Thyroid gland (tissue), 4 donors: ENCODE data around the gene PLEKHH3. TPM values are rescaled to one million over a fixed set of nuclear protein-coding genes. Genes with fewer than 3 reads are reported as not detected.

Experiments
- DNase-seq, 2 donors: peaks; one replicate each; pipeline ENCODE4 v3.0.0-alpha.2; 2019
- H3K27ac ChIP-seq, 3 donors: fragments of 200-600 bp; sonication (generic); 1 replicate in 2 of 3; 2 replicates in 1 of 3; pipeline ENCODE4 v1.5.1; 2016 to 2019; ENCODE audit warnings: mild to moderate bottlenecking in 1 of 3, moderate library complexity in 1 of 3
- H3K27me3 ChIP-seq: fragments of 200-600 bp; sonication (generic); one replicate; pipeline ENCODE4 v1.5.1; 2019
- H3K36me3 ChIP-seq, 2 donors: fragments of 200-600 bp; sonication (generic); one replicate each; pipeline ENCODE4 v1.5.1; 2016 to 2019
- H3K4me1 ChIP-seq, 2 donors: fragments of 200-600 bp; sonication (generic); one replicate each; pipeline ENCODE4 v1.5.1; 2017 to 2019
- H3K4me3 ChIP-seq, 3 donors: fragments of 200-600 bp; sonication (generic); replicated peaks in 1 of 3; 1 replicate in 2 of 3; 2 replicates in 1 of 3; pipeline ENCODE4 v1.5.1; 2016; ENCODE audit warnings: mild to moderate bottlenecking in 1 of 3
- H3K9me3 ChIP-seq: fragments of 200-600 bp; sonication (generic); one replicate; pipeline ENCODE4 v1.5.1; 2017
- POLR2A ChIP-seq, 2 donors: fragments of 450-650 bp; IDR thresholded peaks; one replicate each; pipeline ENCODE4 v1.6.1; 2017; ENCODE audit warnings: antibody characterized with exemption in 2 of 2, mild to moderate bottlenecking in 2 of 2, moderate library complexity in 1 of 2
- WGBS, 2 donors: methylation state at CpG; one replicate each; pipeline ENCODE4 v1.1.5; 2017; 5-methylcytosine and 5-hydroxymethylcytosine counted together
- intact Hi-C: fragments of 100-400 bp; cut with DNase I; formaldehyde crosslinking; loops from one replicate; pipeline ENCODE4 v1.15.1; 2023
- total RNA-seq, 4 donors: library from RNA; depleted of rRNA; stranded (reverse); fragments of >200 nt; gene quantifications; one replicate each; pipeline ENCODE4 v1.2.3, GENCODE V29; 2016
- TF ChIP-seq, protein P1 (sequence below), 6 experiments: fragments of 200-600 bp in 3 of 6; fragments of 450-650 bp in 3 of 6; sonication (generic) in 3 of 6; IDR thresholded peaks; one replicate each; pipeline ENCODE4 v1.5.1; 2016 to 2019; ENCODE audit warnings: antibody characterized with exemption in 6 of 6, mild to moderate bottlenecking in 2 of 6, inconsistent platforms in 1 of 6, moderate library complexity in 1 of 6

The PLEKHH3 gene
- total RNA-seq, 4 donors from 2014 or later, result 22.0 to 30.4 (median 26.4) TPM

DNA sequence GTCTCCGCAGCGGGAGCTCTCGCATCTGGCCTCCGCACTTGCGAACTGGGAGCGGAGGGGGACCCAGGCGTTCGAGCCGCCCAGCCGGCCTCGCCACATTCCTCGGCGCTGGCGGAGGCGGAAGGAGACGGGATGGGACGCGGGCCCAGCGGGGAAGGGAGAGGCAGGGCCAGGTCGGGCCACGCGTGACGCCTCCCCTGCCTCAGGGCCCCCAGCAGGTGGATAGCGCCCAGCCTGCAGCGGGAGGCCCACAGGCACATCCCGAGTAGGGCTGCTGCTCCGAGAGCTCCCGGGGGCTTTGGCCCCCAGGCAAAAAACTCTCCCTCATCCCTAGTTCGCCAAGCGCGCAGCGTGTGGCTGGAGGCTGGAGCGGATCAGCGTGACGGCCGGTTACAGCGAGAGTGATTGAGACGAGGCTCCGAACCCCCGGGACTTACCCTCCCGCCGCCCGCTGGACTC, 800 bp downstream of the PLEKHH3 start:
- peak overlapping the region; percentile 64 to 90 (median 69) for H3K4me3 ChIP-seq
- TF ChIP-seq, protein P1, sequence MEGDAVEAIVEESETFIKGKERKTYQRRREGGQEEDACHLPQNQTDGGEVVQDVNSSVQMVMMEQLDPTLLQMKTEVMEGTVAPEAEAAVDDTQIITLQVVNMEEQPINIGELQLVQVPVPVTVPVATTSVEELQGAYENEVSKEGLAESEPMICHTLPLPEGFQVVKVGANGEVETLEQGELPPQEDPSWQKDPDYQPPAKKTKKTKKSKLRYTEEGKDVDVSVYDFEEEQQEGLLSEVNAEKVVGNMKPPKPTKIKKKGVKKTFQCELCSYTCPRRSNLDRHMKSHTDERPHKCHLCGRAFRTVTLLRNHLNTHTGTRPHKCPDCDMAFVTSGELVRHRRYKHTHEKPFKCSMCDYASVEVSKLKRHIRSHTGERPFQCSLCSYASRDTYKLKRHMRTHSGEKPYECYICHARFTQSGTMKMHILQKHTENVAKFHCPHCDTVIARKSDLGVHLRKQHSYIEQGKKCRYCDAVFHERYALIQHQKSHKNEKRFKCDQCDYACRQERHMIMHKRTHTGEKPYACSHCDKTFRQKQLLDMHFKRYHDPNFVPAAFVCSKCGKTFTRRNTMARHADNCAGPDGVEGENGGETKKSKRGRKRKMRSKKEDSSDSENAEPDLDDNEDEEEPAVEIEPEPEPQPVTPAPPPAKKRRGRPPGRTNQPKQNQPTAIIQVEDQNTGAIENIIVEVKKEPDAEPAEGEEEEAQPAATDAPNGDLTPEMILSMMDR (IDR thresholded peaks at IDR 0.05), result peak in 1 of 6 experiments; percentile 23
- peak in 1 of 2 donors; percentile 28 for TF ChIP-seq POLR2A (IDR thresholded peaks at IDR 0.05)
- WGBS, 2 donors, result 0% methylated on average over 1 to 7 of the region's 43 CpGs
- no peaks in the 10 kb centered on the region for H3K9me3 ChIP-seq
- H3K27ac ChIP-seq, result peak overlapping the region; percentile 61 to 88 (median 72)
- H3K27me3 ChIP-seq, result no peaks in the 10 kb centered on the region
- DNase-seq, result peak; percentile 67 to 74
- peaks cover 19 to 20% of the 10 kb centered on the region in 2 donors for H3K36me3 ChIP-seq
- intact Hi-C loops, result loop anchor here (5.0 kb wide), 1 partner anchor 99 kb away; the partner anchor contains the start of gene PSMC3IP
- peaks cover 37 to 48% of the 10 kb centered on the region in 2 donors for H3K4me1 ChIP-seq

DNA sequence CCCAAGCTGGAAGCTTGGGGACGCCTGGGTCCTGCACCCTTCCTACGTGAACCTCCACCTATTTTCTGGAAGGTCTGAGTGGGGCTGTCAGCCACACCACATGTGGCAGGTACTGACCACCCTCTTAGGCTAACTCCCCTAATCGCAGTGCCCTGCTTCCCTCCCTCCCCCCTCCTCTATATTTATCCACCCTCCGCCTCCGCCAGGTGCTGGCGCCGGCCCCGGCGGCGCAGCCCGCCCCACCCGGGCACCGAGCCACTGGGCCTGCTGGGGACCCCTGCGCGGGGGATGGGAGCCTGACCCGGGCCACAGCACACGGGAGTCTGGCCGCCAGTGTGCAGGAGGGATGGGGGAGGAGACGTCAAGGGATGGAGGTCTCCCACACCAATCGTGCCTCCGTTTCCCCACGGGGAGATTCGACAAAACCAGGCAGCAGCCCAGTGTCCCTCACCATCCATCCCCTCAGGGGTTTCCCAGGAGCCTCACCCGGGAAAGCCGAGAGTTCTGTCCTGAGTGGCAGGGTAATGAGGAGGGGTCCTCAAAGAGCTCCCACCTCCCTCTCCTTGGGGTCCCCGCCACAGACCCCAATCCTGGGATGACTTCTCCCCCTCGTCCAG, 1.3 kb downstream of the PLEKHH3 start:
- TF ChIP-seq, protein P1 (IDR thresholded peaks at IDR 0.05), result no peak
- no peak for TF ChIP-seq POLR2A (IDR thresholded peaks at IDR 0.05)

DNA sequence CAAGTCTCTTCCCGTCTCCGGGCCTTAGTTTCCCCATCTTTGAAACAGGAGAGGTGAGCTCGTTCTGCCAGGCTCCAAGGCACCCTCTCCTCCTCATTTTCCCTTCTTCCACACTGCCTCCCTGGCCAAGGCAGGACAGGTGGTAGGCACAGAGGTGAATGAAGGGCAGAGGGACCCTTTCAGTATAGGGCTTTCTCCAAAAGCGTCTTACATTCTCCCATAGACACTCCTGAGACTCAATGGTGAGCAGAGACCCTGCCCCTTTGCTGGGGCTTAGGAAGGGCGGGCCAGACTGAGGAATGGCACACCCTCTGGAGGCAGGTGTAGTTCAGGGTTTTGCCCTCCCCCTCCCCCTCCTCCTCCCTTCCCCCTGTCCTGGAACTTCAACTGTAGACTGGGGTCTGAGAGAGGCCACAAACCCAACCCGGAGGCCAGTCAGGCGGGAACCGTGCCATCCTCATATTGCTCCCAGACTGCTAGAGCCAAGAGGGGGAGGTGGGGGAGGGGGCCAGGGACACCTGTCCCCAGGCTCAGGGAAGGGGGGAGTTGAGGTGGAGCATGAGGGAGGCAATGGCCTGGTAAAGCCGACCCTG, 1.9 kb downstream of the PLEKHH3 start:
- DNase-seq, result peak; percentile 57 to 67
- Histone ChIP-seq H3K9me3 (no peaks in the 10 kb centered on the region), H3K4me3 (peak overlapping the region in 2 of 3 donors; percentile 69 to 90), H3K27ac (peak overlapping the region; percentile 61 to 88 (median 72)), H3K27me3 (no peaks in the 10 kb centered on the region), H3K4me1 (peaks cover 34 to 41% of the 10 kb centered on the region in 2 donors), H3K36me3 (peaks cover 28% of the 10 kb centered on the region in 2 donors)
- WGBS, 2 donors, result 37 to 42% methylated on average over 9 of the region's 9 CpGs
- intact Hi-C loops, result loop anchor here (5.0 kb wide), 1 partner anchor 98 kb away; the partner anchor contains the start of gene PSMC3IP
- TF ChIP-seq POLR2A (IDR thresholded peaks at IDR 0.05), result no peak
- TF ChIP-seq, protein P1 (IDR thresholded peaks at IDR 0.05), result no peak

More for the DNA sequence above, 1.3 kb downstream of the PLEKHH3 start:
- Histone ChIP-seq H3K4me3 (peak overlapping the region; percentile 64 to 90 (median 69)), H3K9me3 (no peaks in the 10 kb centered on the region), H3K27me3 (no peaks in the 10 kb centered on the region), H3K36me3 (peaks cover 24 to 26% of the 10 kb centered on the region in 2 donors), H3K4me1 (peaks cover 37 to 47% of the 10 kb centered on the region in 2 donors), H3K27ac (peak overlapping the region; percentile 61 to 88 (median 72))
- peak; percentile 65 to 67 for DNase-seq
- 2 to 6% methylated on average over 11 to 14 of the region's 27 CpGs for WGBS, 2 donors
- intact Hi-C loops, result loop anchor here (5.0 kb wide), 1 partner anchor 98 kb away; the partner anchor contains the start of gene PSMC3IP

DNA sequence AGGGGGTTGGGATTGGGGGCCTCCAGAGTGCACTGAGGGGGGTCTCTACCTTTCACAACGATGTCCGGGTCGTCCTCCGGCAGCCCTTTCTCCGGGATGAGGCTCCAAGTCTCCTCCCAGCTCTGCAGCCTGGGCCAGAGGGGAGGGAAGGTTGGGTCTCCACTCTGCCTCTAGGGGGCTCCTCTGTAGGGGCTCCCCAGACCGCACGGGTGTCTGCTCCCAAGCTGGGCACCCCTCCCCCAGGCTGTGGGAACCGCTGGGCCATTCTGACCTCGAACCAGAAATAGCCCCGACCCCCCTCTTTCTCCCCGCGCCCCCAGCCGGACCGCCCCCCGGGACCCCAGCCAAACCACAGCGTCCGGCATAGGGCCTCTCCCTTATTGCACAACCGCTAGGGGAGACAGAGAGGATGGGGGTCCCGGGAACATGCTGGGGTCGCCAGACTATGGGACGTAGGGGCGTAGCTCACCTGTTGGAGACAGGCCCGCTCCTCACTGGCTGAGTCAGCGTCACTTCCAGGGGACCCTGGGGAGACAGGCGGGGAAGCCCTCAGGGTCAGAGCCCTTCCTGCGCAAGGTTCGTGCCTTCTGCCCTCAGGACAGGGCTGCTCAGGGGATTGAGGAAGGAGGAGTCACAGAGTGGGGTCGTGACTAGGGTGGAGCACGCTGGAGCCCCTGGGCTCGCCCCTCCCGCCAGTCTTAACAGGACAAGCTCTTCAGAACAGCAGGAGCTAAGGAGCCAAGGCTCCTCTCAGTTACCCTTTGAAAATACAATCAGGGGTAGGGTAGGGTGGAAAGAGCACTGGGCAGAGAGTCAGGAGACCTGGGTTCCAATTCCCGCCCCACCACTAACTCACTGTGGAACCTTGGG, 2.7 kb downstream of the PLEKHH3 start:
- peak in 1 of 2 donors; percentile 28 for DNase-seq
- intact Hi-C loops, result no loop called here
- H3K4me1 ChIP-seq, result peaks cover 28 to 34% of the 10 kb centered on the region in 2 donors

More for the DNA sequence above, 2.7 kb downstream of the PLEKHH3 start:
- 50 to 51% methylated on average over 18 to 29 of the region's 32 CpGs for WGBS, 2 donors
- peak overlapping the region; percentile 42 to 88 (median 72) for H3K27ac ChIP-seq
- no peaks in the 10 kb centered on the region for H3K9me3 ChIP-seq
- peak overlapping the region in 1 of 3 donors; percentile 90 for H3K4me3 ChIP-seq
- TF ChIP-seq POLR2A (IDR thresholded peaks at IDR 0.05), result no peak
- TF ChIP-seq, protein P1 (IDR thresholded peaks at IDR 0.05), result peak in 2 of 6 experiments; percentile 13 to 28
- peaks cover 35 to 36% of the 10 kb centered on the region in 2 donors for H3K36me3 ChIP-seq
- no peaks in the 10 kb centered on the region for H3K27me3 ChIP-seq
